Heart right ventricle (tissue), 16 donors: ENCODE data around the gene GALNT3. TPM values are rescaled to one million over a fixed set of nuclear protein-coding genes. Genes with fewer than 3 reads are reported as not detected.

Source experiments
- ATAC-seq, 8 donors: fragments of 200-7000 bp; cut with Tn5 transposase; one replicate each; pipeline ENCODE4 v1.9.1; 2020; ENCODE audit warnings: mild to moderate bottlenecking in 8 of 8, moderate library complexity in 8 of 8, moderate number of reproducible peaks in 1 of 8
- DNase-seq, 2 donors: peaks; one replicate each; pipeline ENCODE4 v3.0.0-alpha.2; 2020
- H3K27ac ChIP-seq, 10 donors: fragments of 200-600 bp; sonication (generic) in 2 of 10; one replicate each; pipeline versions ENCODE4 v1.5.0 to v1.8.0; 2020 to 2022; ENCODE audit warnings: mild to moderate bottlenecking in 3 of 10
- H3K27me3 ChIP-seq, 7 donors: fragments of 200-600 bp; one replicate each; pipeline ENCODE4 v1.8.0; 2021 to 2022; ENCODE audit warnings: mild to moderate bottlenecking in 2 of 7
- H3K36me3 ChIP-seq, 9 donors: fragments of 200-600 bp; sonication (generic) in 1 of 9; one replicate each; pipeline versions ENCODE4 v1.5.0 to v1.8.0; 2020 to 2022; ENCODE audit warnings: mild to moderate bottlenecking in 2 of 9
- H3K4me1 ChIP-seq, 9 donors: fragments of 200-600 bp; sonication (generic) in 1 of 9; one replicate each; pipeline versions ENCODE4 v1.5.0 to v1.8.0; 2020 to 2022; ENCODE audit warnings: mild to moderate bottlenecking in 4 of 9
- H3K4me3 ChIP-seq, 10 donors: fragments of 200-600 bp; sonication (generic) in 2 of 10; one replicate each; pipeline versions ENCODE4 v1.5.0 to v1.8.0; 2020 to 2022; ENCODE audit warnings: mild to moderate bottlenecking in 7 of 10, moderate library complexity in 2 of 10
- H3K9me3 ChIP-seq, 11 donors: fragments of 200-600 bp in 10 of 11; sonication (generic) in 2 of 11; one replicate each; pipeline versions ENCODE4 v1.5.0 to v1.8.0; 2013 to 2022; ENCODE audit warnings: mild to moderate bottlenecking in 2 of 11, control low read depth in 1 of 11, moderate library complexity in 1 of 11
- WGBS, 2 donors: extraction: QIAGEN DNeasy Blood & Tissue Kit; methylation state at CpG; one replicate each; pipeline ENCODE4 v1.1.7; 2013; ENCODE audit warnings: inconsistent platforms in 1 of 2; 5-methylcytosine and 5-hydroxymethylcytosine counted together
- intact Hi-C, 10 donors: fragments of 100-400 bp; cut with DNase I; formaldehyde crosslinking; loops; one replicate each; pipeline versions ENCODE4 v1.11.1 to v1.14.2; 2022
- polyA plus RNA-seq, 2 donors: library from polyadenylated mRNA; stranded (reverse); fragments of 200-250 nt; gene quantifications; one replicate each; pipeline ENCODE4 v1.2.3, GENCODE V29; 2013
- total RNA-seq, 10 donors: library from RNA; stranded (reverse); fragmentation: NEBNext Ultra II Directional in 3 of 10; extraction: Animal tissue kit (Norgen Biotek cat#: 25700) in 3 of 10; gene quantifications; one replicate each; pipeline versions ENCODE4 v1.2.1 to v1.2.4, GENCODE V29; 2021 to 2023
- TF ChIP-seq, protein P1 (sequence below), 9 donors: fragments of 200-600 bp; sonication (generic) in 2 of 9; IDR thresholded peaks; one replicate each; pipeline versions ENCODE4 v1.5.0 to v1.8.0; 2021 to 2022; ENCODE audit warnings: antibody characterized with exemption in 9 of 9, mild to moderate bottlenecking in 5 of 9, moderate library complexity in 1 of 9
- donor health status: Arrhythmogenic right ventricular cardiomyopathy.
- donor health status: ischemic (EF 13 %, LVEDD 7.1; RV severe dilation, severe dysfunction).
- donor health status: healthy with polysubstance abuse.
- donor health status: DM: no; HTN: yes; CAD: no.
- donor health status: DM: no; HTN: no; CAD: no.
- donor health status: ischemic (EF 25% LVEDD 6.9; RV normal size, moderate dysfunction).
- donor health status: ischemic (EF 25% LVEDD 5.7; RV mildly dilated, moderate dysfunction).
- donor health status: healthy.
- donor health status: DM: yes; HTN: yes; CAD: no.
- donor health status: Ischemic cardiomyopathy.
- donor health status: ischemic (EF 35%, LVEDD 5.7; RV mildly dilated, moderate dysfunction).
- donor health status: nonischemic (EF 11% LVEDD 7.7; RV severe dilation, severe dysfunction).
- donor health status: DM: yes; HTN: yes; CAD: no.
- donor health status: PGD.
- donor health status: ischemic (EF 29% LVEDD 5.4; RV normal size, mild dysfunction).
- donor health status: nonischemic (EF 23%, LVEDD 6.1; RV moderate dilation, normal function).

Gene GALNT3
- total and polyA plus RNA-seq, 12 donors = 0.13 to 1.1 (median 0.27) TPM; not detected in 2

DNA sequence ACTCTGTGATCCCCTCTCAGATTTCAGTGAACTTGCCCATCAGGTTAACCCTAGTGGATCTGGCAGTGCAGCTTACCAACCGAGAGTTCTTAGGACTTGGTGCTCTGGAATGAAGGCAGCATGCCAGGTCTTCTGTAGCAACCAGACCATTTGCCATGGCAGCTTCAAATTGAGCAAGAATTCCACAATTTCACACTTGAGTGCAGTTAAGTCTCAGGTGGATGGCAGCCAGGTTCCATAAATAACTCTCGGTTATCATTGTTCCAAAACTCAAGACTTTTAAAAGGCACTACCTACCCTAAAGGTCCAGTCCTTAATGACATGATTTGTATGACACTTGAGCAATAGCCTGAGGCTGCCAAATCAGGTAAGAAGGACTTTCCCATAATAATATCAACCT, 48.1 kb downstream of the GALNT3 start:
- Histone ChIP-seq H3K27ac (no peak overlapping the region), H3K36me3 (no peaks in the 10 kb centered on the region), H3K27me3 (peaks cover 0 to 5% (median 0%) of the 10 kb centered on the region in 7 donors), H3K4me3 (no peak overlapping the region), H3K4me1 (no peaks in the 10 kb centered on the region), H3K9me3 (no peaks in the 10 kb centered on the region)
- intact Hi-C loops = no loop called here
- no peak for DNase-seq
- WGBS, 2 donors = 69 to 76% methylated on average over 2 of the region's 2 CpGs
- ATAC-seq = no peak
- TF ChIP-seq, protein P1, sequence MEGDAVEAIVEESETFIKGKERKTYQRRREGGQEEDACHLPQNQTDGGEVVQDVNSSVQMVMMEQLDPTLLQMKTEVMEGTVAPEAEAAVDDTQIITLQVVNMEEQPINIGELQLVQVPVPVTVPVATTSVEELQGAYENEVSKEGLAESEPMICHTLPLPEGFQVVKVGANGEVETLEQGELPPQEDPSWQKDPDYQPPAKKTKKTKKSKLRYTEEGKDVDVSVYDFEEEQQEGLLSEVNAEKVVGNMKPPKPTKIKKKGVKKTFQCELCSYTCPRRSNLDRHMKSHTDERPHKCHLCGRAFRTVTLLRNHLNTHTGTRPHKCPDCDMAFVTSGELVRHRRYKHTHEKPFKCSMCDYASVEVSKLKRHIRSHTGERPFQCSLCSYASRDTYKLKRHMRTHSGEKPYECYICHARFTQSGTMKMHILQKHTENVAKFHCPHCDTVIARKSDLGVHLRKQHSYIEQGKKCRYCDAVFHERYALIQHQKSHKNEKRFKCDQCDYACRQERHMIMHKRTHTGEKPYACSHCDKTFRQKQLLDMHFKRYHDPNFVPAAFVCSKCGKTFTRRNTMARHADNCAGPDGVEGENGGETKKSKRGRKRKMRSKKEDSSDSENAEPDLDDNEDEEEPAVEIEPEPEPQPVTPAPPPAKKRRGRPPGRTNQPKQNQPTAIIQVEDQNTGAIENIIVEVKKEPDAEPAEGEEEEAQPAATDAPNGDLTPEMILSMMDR (IDR thresholded peaks at IDR 0.05) = no peak

DNA sequence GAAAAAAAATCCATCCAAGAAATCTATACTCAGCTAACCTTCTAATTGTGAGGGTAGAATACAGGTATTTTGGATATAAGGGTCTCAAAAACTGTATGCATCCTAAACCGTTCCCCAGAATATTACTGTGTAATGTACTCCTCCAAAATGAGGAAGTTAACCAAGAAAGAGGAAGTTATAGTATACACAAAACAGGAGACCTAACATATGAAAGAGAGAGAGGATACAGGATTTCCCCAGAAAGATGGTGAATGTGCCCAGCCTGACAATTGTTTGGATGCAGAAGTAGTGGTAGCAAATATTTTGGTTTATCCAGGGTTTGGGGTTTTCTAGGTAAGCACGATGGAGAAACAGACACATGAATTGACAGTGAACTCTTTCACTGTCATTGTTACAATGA, 50.6 kb downstream of the GALNT3 start:
- H3K4me1 ChIP-seq = no peaks in the 10 kb centered on the region
- peaks cover 0 to 5% (median 0%) of the 10 kb centered on the region in 7 donors for H3K27me3 ChIP-seq
- no peak overlapping the region for H3K4me3 ChIP-seq
- DNase-seq (no peak), ATAC-seq (no peak)
- H3K27ac ChIP-seq = no peak overlapping the region
- no peaks in the 10 kb centered on the region for H3K36me3 ChIP-seq
- intact Hi-C loops = no loop called here
- WGBS, 2 donors = 73 to 74% methylated on average over 2 of the region's 2 CpGs
- TF ChIP-seq, protein P1 (IDR thresholded peaks at IDR 0.05) = no peak
- H3K9me3 ChIP-seq = no peaks in the 10 kb centered on the region

DNA sequence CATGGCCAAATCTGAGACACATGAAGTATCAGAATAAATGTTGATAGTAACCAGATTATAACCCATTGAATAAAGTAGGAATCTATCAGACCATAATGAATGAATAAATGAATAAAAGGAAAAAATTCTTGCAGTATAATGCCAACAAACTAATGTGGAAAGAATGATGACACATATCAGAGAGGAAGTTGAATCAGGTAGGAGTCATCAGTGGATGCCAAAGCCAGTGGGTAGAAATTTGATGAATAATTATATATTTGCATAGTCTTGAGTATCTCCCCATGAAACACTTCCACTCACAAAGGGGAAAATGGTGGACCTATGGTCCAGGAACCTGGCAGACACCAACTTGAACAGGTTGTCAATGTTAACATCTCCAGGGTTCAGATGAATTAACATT, 68.6 kb downstream of the GALNT3 start:
- TF ChIP-seq, protein P1 (IDR thresholded peaks at IDR 0.05) = no peak
- Histone ChIP-seq H3K36me3 (no peaks in the 10 kb centered on the region), H3K4me1 (no peaks in the 10 kb centered on the region), H3K27me3 (peaks cover 0 to 6% (median 0%) of the 10 kb centered on the region in 7 donors), H3K9me3 (peaks cover 0 to 4% (median 0%) of the 10 kb centered on the region in 11 donors), H3K4me3 (no peak overlapping the region), H3K27ac (no peak overlapping the region)
- intact Hi-C loops = no loop called here
- ATAC-seq (no peak), DNase-seq (no peak)

DNA sequence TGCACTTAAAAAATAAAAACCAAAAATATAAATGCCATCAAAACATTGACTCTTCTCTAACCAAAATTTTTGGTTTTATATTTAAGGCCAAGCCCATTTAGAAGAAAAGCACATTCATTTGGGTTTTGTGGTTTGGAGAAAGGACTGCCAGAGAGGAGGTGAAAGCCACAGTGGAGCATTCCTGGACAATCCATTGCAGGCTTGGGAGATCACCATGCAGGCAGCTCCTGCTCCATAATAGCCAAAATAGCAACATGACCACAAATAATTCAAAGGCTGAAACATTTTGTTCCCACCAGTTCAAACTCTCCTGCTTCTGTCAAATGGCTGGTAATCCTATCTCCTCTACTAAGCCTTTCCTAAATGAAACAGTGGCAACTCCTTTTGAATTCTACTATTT, 73.5 kb downstream of the GALNT3 start:
- Histone ChIP-seq H3K9me3 (no peaks in the 10 kb centered on the region), H3K27ac (no peak overlapping the region), H3K4me3 (no peak overlapping the region), H3K27me3 (peaks cover 0 to 6% (median 0%) of the 10 kb centered on the region in 7 donors), H3K4me1 (no peaks in the 10 kb centered on the region), H3K36me3 (no peaks in the 10 kb centered on the region)
- DNase-seq (no peak), ATAC-seq (no peak)
- TF ChIP-seq, protein P1 (IDR thresholded peaks at IDR 0.05) = no peak
- intact Hi-C loops = no loop called here
